ENCODE measurements around the gene MIER2. TPM values are rescaled to one million over a fixed set of nuclear protein-coding genes. Genes with fewer than 3 reads are reported as not detected.

Gene MIER2
- total and polyA plus RNA-seq, 2 donors (not counting 1 experiment from before 2014, with no cell fraction given), result 10.5 to 19.7 TPM

GRCh38 chr19:374183-374885 lies 29.7 kb upstream of the MIER2 start:
- intact Hi-C loops (cut with micrococcal nuclease), result no loop called here
- H2AFZ ChIP-seq (ENCODE audit: insufficient read depth, low read depth, low read length, poor library complexity, severe bottlenecking), result no peak overlapping the region
- H3K9me3 ChIP-seq (ENCODE audit: control extremely low read depth in 1 of 3, control insufficient read depth in 2 of 3, insufficient read depth in 1 of 3, low read length in 2 of 3), result peaks cover 0 to 6% (median 0%) of the 10 kb centered on the region in 3 donors
- H3K27ac ChIP-seq (ENCODE audit: low read length in 2 of 2), result no peak overlapping the region
- ChIA-PET CTCF (no interaction called here), POLR2A (no interaction called here)
- DNase-seq, result no peak
- H3K79me2 ChIP-seq (ENCODE audit: control insufficient read depth, insufficient read depth, low read length), result no peaks in the 10 kb centered on the region
- Mint-ChIP-seq H3K4me3 (no peak overlapping the region), H3K27me3 (peaks cover 15% of the 10 kb centered on the region), H3K9me3 (ENCODE audit: insufficient read depth) (no peaks in the 10 kb centered on the region), H3K4me1 (no peaks in the 10 kb centered on the region), H3K27ac (no peak overlapping the region)
- H4K20me1 ChIP-seq (ENCODE audit: control insufficient read depth, insufficient read depth, low read length, poor library complexity, severe bottlenecking), result no peaks in the 10 kb centered on the region
- H3K4me3 ChIP-seq (ENCODE audit: control extremely low read depth in 1 of 5, extremely low read depth in 1 of 5, insufficient read depth in 1 of 5, low read depth in 2 of 5, low read length in 4 of 5), result no peak overlapping the region
- WGBS (ENCODE audit: insufficient coverage), result 89% methylated on average over 17 of the region's 23 CpGs
- peaks cover 0 to 9% (median 0%) of the 10 kb centered on the region in 4 experiments for H3K27me3 ChIP-seq (replicated peaks in 1 of 4; ENCODE audit: control extremely low read depth in 1 of 4, control insufficient read depth in 3 of 4, insufficient read depth in 4 of 4, low read length in 3 of 4)
- H3K4me1 ChIP-seq (ENCODE audit: control insufficient read depth in 2 of 2, insufficient read depth in 2 of 2, low read length in 2 of 2), result no peaks in the 10 kb centered on the region
- H3K9ac ChIP-seq (ENCODE audit: low read length), result no peak overlapping the region
- H3K4me2 ChIP-seq (replicated peaks; ENCODE audit: low read depth, low read length, poor library complexity, severe bottlenecking), result no peak overlapping the region
- no peak for TF ChIP-seq EZH2 (IDR thresholded peaks at IDR 0.05; ENCODE audit: borderline replicate concordance, insufficient read depth, low read depth, low read length, poor library complexity, severe bottlenecking)
- TF ChIP-seq CTCF (IDR thresholded peaks at IDR 0.05), result no peak
- H3K36me3 ChIP-seq (replicated peaks in 1 of 2; ENCODE audit: control extremely low read depth in 1 of 2, control insufficient read depth in 1 of 2, extremely low read depth in 1 of 2, insufficient read depth in 2 of 2, low read length in 1 of 2), result no peaks in the 10 kb centered on the region
- no peak for ATAC-seq (ENCODE audit: low read depth)

- 86% methylated on average over 16 of the region's 24 CpGs for WGBS (ENCODE audit: insufficient coverage)
- Mint-ChIP-seq H3K9me3 (ENCODE audit: insufficient read depth) (no peaks in the 10 kb centered on the region), H3K27me3 (peaks cover 21% of the 10 kb centered on the region), H3K4me3 (no peak overlapping the region), H3K4me1 (no peaks in the 10 kb centered on the region), H3K27ac (no peak overlapping the region)
- TF ChIP-seq CTCF (IDR thresholded peaks at IDR 0.05) (no peak), EZH2 (IDR thresholded peaks at IDR 0.05; ENCODE audit: borderline replicate concordance, insufficient read depth, low read depth, low read length, poor library complexity, severe bottlenecking) (no peak)
- ChIA-PET CTCF (no interaction called here), POLR2A (no interaction called here)
- no peak overlapping the region for H2AFZ ChIP-seq (ENCODE audit: insufficient read depth, low read depth, low read length, poor library complexity, severe bottlenecking)
- H3K27ac ChIP-seq (ENCODE audit: low read length in 2 of 2), result no peak overlapping the region
- no peaks in the 10 kb centered on the region for H4K20me1 ChIP-seq (ENCODE audit: control insufficient read depth, insufficient read depth, low read length, poor library complexity, severe bottlenecking)
- peaks cover 0 to 6% (median 0%) of the 10 kb centered on the region in 3 donors for H3K9me3 ChIP-seq (ENCODE audit: control extremely low read depth in 1 of 3, control insufficient read depth in 2 of 3, insufficient read depth in 1 of 3, low read length in 2 of 3)
- ATAC-seq (ENCODE audit: low read depth), result no peak
- no peak overlapping the region for H3K4me3 ChIP-seq (ENCODE audit: control extremely low read depth in 1 of 5, extremely low read depth in 1 of 5, insufficient read depth in 1 of 5, low read depth in 2 of 5, low read length in 4 of 5)
- no peak for DNase-seq
- no peaks in the 10 kb centered on the region for H3K36me3 ChIP-seq (replicated peaks in 1 of 2; ENCODE audit: control extremely low read depth in 1 of 2, control insufficient read depth in 1 of 2, extremely low read depth in 1 of 2, insufficient read depth in 2 of 2, low read length in 1 of 2)
- H3K27me3 ChIP-seq (replicated peaks in 1 of 4; ENCODE audit: control extremely low read depth in 1 of 4, control insufficient read depth in 3 of 4, insufficient read depth in 4 of 4, low read length in 3 of 4), result peaks cover 0 to 9% (median 0%) of the 10 kb centered on the region in 4 experiments
- H3K79me2 ChIP-seq (ENCODE audit: control insufficient read depth, insufficient read depth, low read length), result no peaks in the 10 kb centered on the region
- intact Hi-C loops (cut with micrococcal nuclease), result no loop called here
- H3K4me2 ChIP-seq (replicated peaks; ENCODE audit: low read depth, low read length, poor library complexity, severe bottlenecking), result no peak overlapping the region
- H3K4me1 ChIP-seq (ENCODE audit: control insufficient read depth in 2 of 2, insufficient read depth in 2 of 2, low read length in 2 of 2), result no peaks in the 10 kb centered on the region
- no peak overlapping the region for H3K9ac ChIP-seq (ENCODE audit: low read length)
These were observed 29.0 kb upstream of the MIER2 start for GRCh38 chr19:373391-374182.

Data from B cell (primary cell).